HG03439 (cell line): ENCODE data around the gene EEF1A1.
"Not testable (repeated sequence)": the region's sequence is repeated elsewhere in the genome, so short reads cannot be mapped to it uniquely, and the experiment has no call there.

Source experiments
- ATAC-seq: cut with Tn5 transposase; IDR thresholded peaks from one replicate; pipeline ENCODE4 v1.9.1; 2021; ENCODE audit warnings: mild to moderate bottlenecking, moderate library complexity; ENCODE audit not compliant: unreplicated experiment

EEF1A1 gene

GRCh38 chr6:73520688-73521350, at the start of gene EEF1A1:
Gene EEF1A1 (minus strand): TSS chr6:73521032. CDS start chr6:73520026, 1,006 bp downstream.
- peak; percentile 73 for ATAC-seq

GRCh38 chr6:73569121-73569520, 48.3 kb upstream of the EEF1A1 start:
- no peak for ATAC-seq

- ATAC-seq: no peak
These were observed 46.2 kb upstream of the EEF1A1 start for GRCh38 chr6:73566954-73567591.

- not testable (repeated sequence) for ATAC-seq
These were observed 45.6 kb upstream of the EEF1A1 start for GRCh38 chr6:73566486-73566871.

GRCh38 chr6:73565767-73566485, 45.1 kb upstream of the EEF1A1 start:
- no peak for ATAC-seq

- no peak for ATAC-seq
These were observed 43.9 kb upstream of the EEF1A1 start for GRCh38 chr6:73564578-73565345.

GRCh38 chr6:73562558-73562957, 41.7 kb upstream of the EEF1A1 start:
- no peak for ATAC-seq

GRCh38 chr6:73560853-73561407, 40.1 kb upstream of the EEF1A1 start:
- peak; percentile 35 for ATAC-seq

- peak; percentile 52 for ATAC-seq
These were observed 39.4 kb upstream of the EEF1A1 start for GRCh38 chr6:73560182-73560732.

GRCh38 chr6:73559399-73559794, 38.6 kb upstream of the EEF1A1 start:
- ATAC-seq: not testable (repeated sequence)

- no peak for ATAC-seq
These were observed 38.0 kb upstream of the EEF1A1 start for GRCh38 chr6:73558624-73559398.

- no peak for ATAC-seq
These were observed 36.0 kb upstream of the EEF1A1 start for GRCh38 chr6:73556836-73557235.

- not testable (repeated sequence) for ATAC-seq
These were observed 34.6 kb upstream of the EEF1A1 start for GRCh38 chr6:73555380-73555949.

- not testable (repeated sequence) for ATAC-seq
These were observed 30.3 kb upstream of the EEF1A1 start for GRCh38 chr6:73551115-73551514.

- ATAC-seq: no peak
These were observed 27.9 kb upstream of the EEF1A1 start for GRCh38 chr6:73548458-73549446.

GRCh38 chr6:73547036-73547435, 26.2 kb upstream of the EEF1A1 start:
- no peak for ATAC-seq

- ATAC-seq: no peak
These were observed 22.1 kb upstream of the EEF1A1 start for GRCh38 chr6:73542891-73543290.

- ATAC-seq: not testable (repeated sequence)
These were observed 21.6 kb upstream of the EEF1A1 start for GRCh38 chr6:73542481-73542880.
